HG03575 (cell line): ENCODE data around the gene KCNMA1.

ENCODE experiments used
- ATAC-seq: cut with Tn5 transposase; IDR thresholded peaks from one replicate; pipeline ENCODE4 v1.9.1; 2021; ENCODE audit not compliant: unreplicated experiment, insufficient number of reproducible peaks, low FRiP score; ENCODE audit errors: extremely low read depth

The KCNMA1 gene

GRCh38 chr10:77165445-77166208, 472.0 kb downstream of the KCNMA1 start:
- peak; percentile 53 for ATAC-seq

- no peak for ATAC-seq
Observed at GRCh38 chr10:77164616-77165311, 472.8 kb downstream of the KCNMA1 start.

DNA sequence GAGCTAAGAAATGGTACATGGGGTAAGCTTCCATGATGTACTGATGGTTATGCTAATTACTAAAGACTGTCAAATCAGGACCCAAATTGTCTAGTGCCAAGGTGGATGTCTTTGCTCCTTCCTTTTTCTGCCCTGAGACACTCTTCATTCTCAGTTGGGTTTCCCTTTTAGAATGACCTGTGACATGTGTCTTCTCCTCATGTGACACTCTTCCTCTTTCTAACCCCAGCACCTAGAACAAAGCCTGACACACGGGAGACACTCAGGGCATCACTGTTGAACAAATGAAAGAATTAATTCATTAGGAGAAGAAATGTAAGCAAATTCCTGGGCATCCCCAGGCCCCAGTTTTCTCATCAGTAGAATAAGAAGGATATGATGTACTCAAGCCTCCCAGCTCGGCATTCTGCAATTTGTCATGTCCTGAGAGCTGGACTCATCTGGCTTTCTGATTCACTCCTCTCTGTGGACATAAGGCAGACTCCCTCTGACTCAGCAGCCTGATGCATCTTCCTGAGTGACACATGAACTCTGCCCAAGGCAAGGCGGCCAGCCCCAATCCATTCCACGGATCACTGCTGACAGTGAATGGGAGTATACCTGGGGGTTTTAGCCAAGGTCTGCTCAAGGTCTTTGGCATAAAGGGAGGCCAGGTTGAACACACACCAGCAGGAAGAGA, 473.8 kb downstream of the KCNMA1 start:
- no peak for ATAC-seq

- no peak for ATAC-seq
Observed at GRCh38 chr10:77162697-77163096, 474.9 kb downstream of the KCNMA1 start.

DNA sequence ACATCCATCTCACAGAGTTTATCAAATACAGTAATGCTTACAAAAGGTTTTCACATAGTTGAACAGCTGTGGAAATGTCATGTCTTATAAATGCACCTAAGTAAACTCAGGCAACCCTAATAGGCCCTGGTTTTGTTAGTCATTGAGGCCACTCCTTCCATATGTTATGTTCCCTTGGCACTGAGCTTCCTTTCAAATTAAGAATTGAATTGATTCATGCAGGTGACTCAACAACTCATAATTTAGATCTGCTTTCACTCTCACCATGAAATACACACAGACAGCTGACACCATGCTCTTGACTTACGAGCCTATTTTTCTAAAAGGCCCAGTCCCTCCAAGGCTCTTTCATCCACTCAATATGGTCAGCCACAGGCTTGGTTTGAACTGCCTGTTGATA, 476.9 kb downstream of the KCNMA1 start:
- no peak for ATAC-seq

DNA sequence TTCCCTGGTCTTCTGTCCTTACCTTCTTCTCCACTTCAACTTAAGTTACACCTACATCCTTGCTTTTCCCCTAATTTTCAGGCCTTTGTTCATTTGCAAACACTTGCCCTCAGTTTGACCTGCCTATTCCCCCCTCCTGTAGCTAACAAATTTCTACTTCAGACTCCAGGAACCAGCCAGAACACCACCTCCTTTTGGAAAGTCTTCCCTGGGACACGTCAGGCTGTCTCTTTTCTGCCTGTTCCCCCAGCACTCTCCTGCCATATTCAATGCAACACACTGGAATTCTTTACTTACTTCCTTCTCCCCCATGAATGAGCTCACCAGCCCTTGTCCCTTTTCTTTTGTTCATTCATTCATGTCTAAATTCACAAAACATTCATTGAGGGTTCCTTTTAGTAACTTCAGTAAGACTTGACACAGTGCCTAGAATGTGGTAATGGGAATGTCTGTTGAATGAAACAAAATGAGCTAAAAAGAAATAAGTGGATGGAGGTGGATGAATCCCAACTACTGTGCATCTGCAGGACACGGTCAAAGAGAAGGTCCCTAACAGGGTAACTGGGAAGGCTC, 478.0 kb downstream of the KCNMA1 start:
- no peak for ATAC-seq

DNA sequence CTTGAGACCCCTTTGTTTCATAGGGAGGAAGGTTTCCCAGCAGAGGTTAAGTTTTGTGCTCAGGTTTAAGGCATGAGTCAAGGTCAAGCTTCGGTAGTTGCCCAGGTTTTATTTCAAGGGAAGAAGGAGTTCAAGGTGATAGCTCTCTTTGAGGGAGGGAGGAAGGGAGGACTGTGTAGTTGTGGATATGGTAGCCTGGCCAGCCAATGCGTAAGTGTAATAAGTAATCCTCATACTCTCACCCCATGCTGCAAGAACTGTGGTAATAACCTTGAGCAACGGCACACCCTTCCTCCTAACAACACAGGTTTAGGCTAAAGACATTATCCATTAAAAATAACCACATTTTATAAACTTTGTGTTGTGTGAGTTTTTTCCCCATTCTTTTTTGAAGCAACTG, 478.9 kb downstream of the KCNMA1 start:
- no peak for ATAC-seq

DNA sequence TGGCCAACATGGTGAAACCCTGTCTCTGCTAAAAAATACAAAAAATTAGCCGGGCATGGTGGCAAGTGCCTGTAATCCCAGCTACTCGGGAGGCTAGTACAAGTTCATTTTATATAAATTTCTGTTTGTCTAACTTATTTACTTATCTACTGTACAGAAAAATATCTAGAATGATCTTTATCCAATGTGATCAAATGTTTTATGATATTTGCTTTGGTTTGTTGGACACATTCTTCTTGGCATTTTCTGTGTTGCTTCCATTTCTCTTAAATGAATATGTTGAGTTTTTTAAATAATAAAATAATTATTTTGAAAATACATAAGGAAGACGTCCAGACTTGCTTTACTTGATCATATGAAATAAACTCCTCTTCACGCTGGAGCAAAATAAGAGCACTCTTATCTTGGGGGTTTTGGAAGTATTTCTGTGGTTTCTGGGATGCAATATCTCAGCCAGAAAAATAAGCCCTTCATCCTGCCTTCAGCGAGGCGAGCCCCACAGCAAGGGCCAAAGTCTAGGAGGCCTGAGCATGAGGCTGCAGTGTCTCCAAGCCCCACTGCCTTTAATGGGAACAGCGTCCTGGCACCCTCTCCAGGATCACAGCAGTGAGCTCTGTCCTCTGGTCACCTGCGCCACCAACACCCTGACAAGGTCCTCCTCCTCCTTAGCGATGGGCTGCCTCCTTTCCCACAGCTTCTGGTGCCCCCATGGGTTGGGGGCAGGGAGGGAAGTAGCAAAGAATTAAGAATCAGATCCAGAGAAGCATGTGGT, 480.2 kb downstream of the KCNMA1 start:
- no peak for ATAC-seq

- ATAC-seq: no peak
Observed at GRCh38 chr10:77156406-77156879, 481.2 kb downstream of the KCNMA1 start.

GRCh38 chr10:77152256-77152655, 485.4 kb downstream of the KCNMA1 start:
- no peak for ATAC-seq

DNA sequence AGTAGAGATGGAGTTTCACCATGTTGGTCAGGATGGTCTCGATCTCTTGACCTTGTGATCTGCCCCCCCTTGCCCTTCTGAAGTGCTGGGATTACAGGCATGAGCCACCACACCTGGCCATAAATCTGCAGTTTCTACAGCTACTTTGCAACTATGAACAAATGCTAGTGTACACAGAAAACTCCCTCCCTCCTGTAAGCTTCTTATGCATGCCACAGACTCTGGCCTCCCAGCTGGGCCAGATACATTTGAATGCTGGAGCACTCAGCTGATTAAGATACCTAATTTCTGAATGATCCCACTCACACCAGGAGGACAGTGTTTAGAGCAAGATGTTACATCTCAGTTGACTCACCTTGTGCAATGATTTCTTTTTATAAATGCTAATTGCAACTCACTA, 486.2 kb downstream of the KCNMA1 start:
- no peak for ATAC-seq

GRCh38 chr10:77149706-77150105, 487.9 kb downstream of the KCNMA1 start:
- no peak for ATAC-seq

DNA sequence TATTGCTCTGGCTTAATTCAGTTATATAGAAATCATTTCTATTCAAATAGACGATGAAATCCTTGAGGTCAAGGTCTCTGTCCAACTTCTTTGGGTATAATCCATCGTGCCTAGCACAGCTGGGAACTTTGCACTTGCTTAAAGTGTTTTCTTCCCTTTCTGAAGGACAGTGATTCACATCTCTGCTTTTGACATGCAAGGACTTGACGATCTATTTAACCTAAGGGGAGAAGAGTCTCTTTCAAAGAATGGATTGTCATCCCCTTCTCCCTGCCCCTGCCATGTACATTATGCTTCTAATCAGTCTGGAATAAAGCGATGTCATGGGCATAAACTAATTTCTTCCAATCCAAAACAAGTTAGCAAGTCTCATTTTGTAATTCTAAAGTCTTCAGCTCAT, 488.6 kb downstream of the KCNMA1 start:
- ATAC-seq: no peak

- ATAC-seq: no peak
Observed at GRCh38 chr10:77147871-77148270, 489.7 kb downstream of the KCNMA1 start.

- ATAC-seq: no peak
Observed at GRCh38 chr10:77146712-77147336, 490.8 kb downstream of the KCNMA1 start.

GRCh38 chr10:77144656-77145055, 493.0 kb downstream of the KCNMA1 start:
- ATAC-seq: no peak

- ATAC-seq: no peak
Observed at GRCh38 chr10:77139252-77140160, 498.1 kb downstream of the KCNMA1 start.

- no peak for ATAC-seq
Observed at GRCh38 chr10:77138541-77138940, 499.1 kb downstream of the KCNMA1 start.
